GM23338 (cell line): Measurements from ENCODE around the gene CENPP. TPM values are rescaled to one million over a fixed set of nuclear protein-coding genes. Genes with fewer than 3 reads are reported as not detected.

Experiments
- ATAC-seq: fragments of 200-7000 bp; cut with Tn5 transposase; 3 replicates; pipeline ENCODE4 v1.9.1; 2020
- DNase-seq: peaks from one replicate; pipeline ENCODE4 v3.0.0-alpha.2; 2015; ENCODE audit warnings: low spot score
- H2AFZ ChIP-seq: fragments of 200-600 bp; sonication (generic); 2 replicates; pipeline ENCODE4 v1.8.0; 2016; ENCODE audit warnings: antibody characterized with exemption, mild to moderate bottlenecking, moderate library complexity
- H3F3A ChIP-seq: fragments of 200-600 bp; sonication (generic); replicated peaks from 2 replicates; pipeline ENCODE4 v1.8.0; 2017; ENCODE audit warnings: antibody characterized with exemption, mixed run types, low read depth
- H3K27ac ChIP-seq: fragments of 200-600 bp; sonication (generic); 2 replicates; pipeline ENCODE4 v1.6.1; 2016; ENCODE audit warnings: low read depth
- H3K27me3 ChIP-seq: fragments of 200-600 bp; sonication (generic); 2 replicates; pipeline ENCODE4 v1.8.0; 2016; ENCODE audit warnings: mild to moderate bottlenecking, mixed run types, moderate library complexity; ENCODE audit not compliant: insufficient read depth
- H3K36me3 ChIP-seq: fragments of 200-600 bp; sonication (generic); 2 replicates; pipeline ENCODE4 v1.8.0; 2016; ENCODE audit warnings: mild to moderate bottlenecking; ENCODE audit not compliant: insufficient read depth
- H3K4me1 ChIP-seq: fragments of 200-600 bp; sonication (generic); 2 replicates; pipeline ENCODE4 v1.8.0; 2016; ENCODE audit warnings: mild to moderate bottlenecking, moderate library complexity; ENCODE audit not compliant: insufficient read depth
- H3K4me2 ChIP-seq: fragments of 200-600 bp; sonication (generic); 2 replicates; pipeline ENCODE4 v1.7.1; 2017; ENCODE audit warnings: mixed run types
- H3K4me3 ChIP-seq: fragments of 200-600 bp; sonication (generic); 2 replicates; pipeline ENCODE4 v1.6.1; 2016; ENCODE audit warnings: mixed run types
- H3K79me2 ChIP-seq: fragments of 200-600 bp; sonication (generic); replicated peaks from 2 replicates; pipeline ENCODE4 v1.8.0; 2017; ENCODE audit warnings: mild to moderate bottlenecking; ENCODE audit not compliant: insufficient read depth
- H3K9me2 ChIP-seq: fragments of 200-600 bp; sonication (generic); 2 replicates; pipeline ENCODE4 v1.8.0; 2017; ENCODE audit not compliant: insufficient read depth
- H4K20me1 ChIP-seq: fragments of 200-600 bp; sonication (generic); replicated peaks from 2 replicates; pipeline ENCODE4 v1.8.0; 2017; ENCODE audit warnings: mild to moderate bottlenecking; ENCODE audit not compliant: insufficient read depth
- H3K27ac Mint-ChIP-seq: 2 replicates; pipeline ENCODE4 v1.8.0; 2020; ENCODE audit warnings: inconsistent platforms, mild to moderate bottlenecking, moderate library complexity, mixed read lengths
- H3K27me3 Mint-ChIP-seq: 3 replicates; pipeline ENCODE4 v1.8.0; 2022; ENCODE audit warnings: low read depth, mild to moderate bottlenecking, moderate library complexity, mixed read lengths, inconsistent platforms; ENCODE audit not compliant: insufficient read depth, poor library complexity
- H3K36me3 Mint-ChIP-seq: 3 replicates; pipeline ENCODE4 v1.8.0; 2021; ENCODE audit warnings: low read depth, mild to moderate bottlenecking, inconsistent platforms, moderate library complexity, mixed read lengths
- H3K4me1 Mint-ChIP-seq: 3 replicates; pipeline ENCODE4 v1.8.0; 2020; ENCODE audit warnings: mild to moderate bottlenecking, inconsistent platforms, mixed read lengths
- H3K4me3 Mint-ChIP-seq: 3 replicates; pipeline ENCODE4 v1.8.0; 2021; ENCODE audit warnings: moderate library complexity, mild to moderate bottlenecking, inconsistent platforms, mixed read lengths
- H3K9me3 Mint-ChIP-seq: 3 replicates; pipeline ENCODE4 v1.8.0; 2020; ENCODE audit warnings: moderate library complexity, mild to moderate bottlenecking, inconsistent platforms, mixed read lengths
- CREB1 ChIP-seq: fragments of 250-450 bp; sonication (Bioruptor Pico); IDR thresholded peaks from 2 replicates; pipeline ENCODE4 v1.5.0; 2020; ENCODE audit warnings: low read depth, mild to moderate bottlenecking, moderate library complexity
- EZH2 ChIP-seq: fragments of 200-600 bp; sonication (generic); IDR thresholded peaks from one replicate; pipeline ENCODE4 v1.8.0; 2017; ENCODE audit warnings: antibody characterized with exemption, mild to moderate bottlenecking, low read depth; ENCODE audit not compliant: unreplicated experiment
- EZH2phosphoT487 ChIP-seq: fragments of 200-600 bp; sonication (generic); IDR thresholded peaks from one replicate; pipeline ENCODE4 v1.8.1; 2018; ENCODE audit warnings: antibody characterized with exemption; ENCODE audit not compliant: unreplicated experiment
- JUNB ChIP-seq: IDR thresholded peaks from one replicate; pipeline ENCODE4 v1.6.1; 2016; ENCODE audit warnings: antibody characterized with exemption; ENCODE audit not compliant: unreplicated experiment
- NANOG ChIP-seq: IDR thresholded peaks from 2 replicates; pipeline ENCODE4 v1.6.1; 2016; ENCODE audit warnings: antibody characterized with exemption, borderline replicate concordance
- POLR2AphosphoS5 ChIP-seq: IDR thresholded peaks from 2 replicates; pipeline ENCODE4 v1.6.1; 2016; ENCODE audit warnings: antibody characterized with exemption, low read depth
- STAT1 ChIP-seq: IDR thresholded peaks from one replicate; pipeline ENCODE4 v1.6.1; 2016; ENCODE audit warnings: antibody characterized with exemption; ENCODE audit not compliant: unreplicated experiment
- ZNF114 ChIP-seq: fragments of 250-450 bp; sonication (Bioruptor Pico); IDR thresholded peaks from 2 replicates; pipeline ENCODE4 v1.5.0; 2020; ENCODE audit warnings: mild to moderate bottlenecking, moderate library complexity
- ZNF331 ChIP-seq: fragments of 250-450 bp; sonication (Bioruptor Pico); IDR thresholded peaks from 2 replicates; pipeline ENCODE4 v1.5.0; 2020; ENCODE audit warnings: low read depth, mild to moderate bottlenecking, moderate library complexity
- polyA plus RNA-seq: library from polyadenylated mRNA; unstranded; fragments of >200 nt; fragmentation: Nextera tagmentation; extraction: Ambion mirVana; gene quantifications from 2 replicates; pipeline ENCODE4 v1.2.1, GENCODE V29; 2016
- total RNA-seq: library from RNA; depleted of rRNA; stranded (reverse); fragments of >200 nt; shearing (Covaris generic); gene quantifications from 2 replicates; pipeline ENCODE4 v1.2.3, GENCODE V29; 2014
- TF ChIP-seq, protein P1 (sequence below): IDR thresholded peaks from 2 replicates; pipeline ENCODE4 v1.6.1; 2016; ENCODE audit warnings: antibody characterized with exemption
- TF ChIP-seq, protein P2 (sequence below), 2 experiments: fragments of 200-600 bp in 1 of 2; sonication (generic) in 1 of 2; conservative IDR thresholded peaks; 2 replicates each; pipeline versions ENCODE4 v1.5.1 to v1.6.1; 2016 to 2017; ENCODE audit warnings: antibody characterized with exemption in 2 of 2, low read depth in 2 of 2, mild to moderate bottlenecking in 2 of 2, moderate library complexity in 1 of 2
- TF ChIP-seq, protein P3 (sequence below): IDR thresholded peaks from one replicate; pipeline ENCODE4 v1.6.1; 2018; ENCODE audit warnings: antibody characterized with exemption; ENCODE audit not compliant: unreplicated experiment
- TF ChIP-seq, protein P4 (sequence below): fragments of 250-450 bp; sonication (Bioruptor Pico); IDR thresholded peaks from 2 replicates; pipeline ENCODE4 v1.5.0; 2020; ENCODE audit warnings: mild to moderate bottlenecking, moderate library complexity

The CENPP gene
- total and polyA plus RNA-seq, 2 experiments from 2014 or later, result 11.0 to 12.6 TPM

DNA sequence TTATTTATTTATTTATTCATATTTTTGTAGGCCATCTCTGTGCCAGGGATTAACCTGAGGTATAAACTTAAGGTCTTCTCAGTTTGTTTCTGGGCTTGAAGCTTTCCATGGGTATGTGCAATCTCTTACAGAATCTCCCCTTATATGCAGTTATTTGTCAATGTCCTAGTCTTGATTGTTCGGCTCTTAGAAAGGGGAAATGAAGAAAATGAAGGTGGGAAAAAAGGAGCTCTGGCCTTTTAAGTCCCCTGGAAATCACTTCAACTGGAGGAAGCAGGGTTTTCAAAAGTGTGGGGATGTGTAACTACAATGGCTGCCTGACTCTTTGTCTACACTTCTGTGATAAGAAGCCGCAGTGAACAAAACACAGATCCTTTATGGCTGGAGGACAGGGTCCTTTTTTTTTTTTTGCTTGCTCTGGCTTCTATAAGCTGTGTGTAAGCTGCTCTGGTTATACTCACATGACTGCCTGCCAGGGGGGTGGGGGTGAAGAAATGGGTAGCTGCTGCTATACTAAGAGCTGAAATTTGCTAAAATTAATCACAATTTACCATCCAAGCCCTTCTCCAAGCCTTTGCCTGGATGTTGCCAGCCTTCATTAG, 33.7 kb downstream of the CENPP start:
- no peak overlapping the region for H3K27ac ChIP-seq
- H3K27me3 ChIP-seq, result no peaks in the 10 kb centered on the region
- H2AFZ ChIP-seq, result no peak overlapping the region
- H3K27me3 Mint-ChIP-seq, result no peaks in the 10 kb centered on the region
- no peak overlapping the region for H3K4me3 ChIP-seq
- H4K20me1 ChIP-seq, result no peaks in the 10 kb centered on the region
- no peak overlapping the region for H3K27ac Mint-ChIP-seq
- no peak overlapping the region for H3K4me2 ChIP-seq
- no peak for TF ChIP-seq CREB1
- no peak for TF ChIP-seq JUNB
- TF ChIP-seq, protein P1, sequence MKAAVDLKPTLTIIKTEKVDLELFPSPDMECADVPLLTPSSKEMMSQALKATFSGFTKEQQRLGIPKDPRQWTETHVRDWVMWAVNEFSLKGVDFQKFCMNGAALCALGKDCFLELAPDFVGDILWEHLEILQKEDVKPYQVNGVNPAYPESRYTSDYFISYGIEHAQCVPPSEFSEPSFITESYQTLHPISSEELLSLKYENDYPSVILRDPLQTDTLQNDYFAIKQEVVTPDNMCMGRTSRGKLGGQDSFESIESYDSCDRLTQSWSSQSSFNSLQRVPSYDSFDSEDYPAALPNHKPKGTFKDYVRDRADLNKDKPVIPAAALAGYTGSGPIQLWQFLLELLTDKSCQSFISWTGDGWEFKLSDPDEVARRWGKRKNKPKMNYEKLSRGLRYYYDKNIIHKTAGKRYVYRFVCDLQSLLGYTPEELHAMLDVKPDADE, result no peak
- TF ChIP-seq ZNF331 (CRISPR knock-in tag), result no peak
- TF ChIP-seq NANOG, result no peak
- no peak for TF ChIP-seq STAT1
- no peak for TF ChIP-seq POLR2AphosphoS5
- TF ChIP-seq, protein P2, sequence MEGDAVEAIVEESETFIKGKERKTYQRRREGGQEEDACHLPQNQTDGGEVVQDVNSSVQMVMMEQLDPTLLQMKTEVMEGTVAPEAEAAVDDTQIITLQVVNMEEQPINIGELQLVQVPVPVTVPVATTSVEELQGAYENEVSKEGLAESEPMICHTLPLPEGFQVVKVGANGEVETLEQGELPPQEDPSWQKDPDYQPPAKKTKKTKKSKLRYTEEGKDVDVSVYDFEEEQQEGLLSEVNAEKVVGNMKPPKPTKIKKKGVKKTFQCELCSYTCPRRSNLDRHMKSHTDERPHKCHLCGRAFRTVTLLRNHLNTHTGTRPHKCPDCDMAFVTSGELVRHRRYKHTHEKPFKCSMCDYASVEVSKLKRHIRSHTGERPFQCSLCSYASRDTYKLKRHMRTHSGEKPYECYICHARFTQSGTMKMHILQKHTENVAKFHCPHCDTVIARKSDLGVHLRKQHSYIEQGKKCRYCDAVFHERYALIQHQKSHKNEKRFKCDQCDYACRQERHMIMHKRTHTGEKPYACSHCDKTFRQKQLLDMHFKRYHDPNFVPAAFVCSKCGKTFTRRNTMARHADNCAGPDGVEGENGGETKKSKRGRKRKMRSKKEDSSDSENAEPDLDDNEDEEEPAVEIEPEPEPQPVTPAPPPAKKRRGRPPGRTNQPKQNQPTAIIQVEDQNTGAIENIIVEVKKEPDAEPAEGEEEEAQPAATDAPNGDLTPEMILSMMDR (conservative IDR thresholded peaks at IDR 0.05; ENCODE audit: low read depth in 2 of 2), result no peak
- no peak for TF ChIP-seq EZH2phosphoT487
- TF ChIP-seq EZH2, result no peak
- TF ChIP-seq ZNF114 (CRISPR knock-in tag), result no peak
- TF ChIP-seq, protein P3, sequence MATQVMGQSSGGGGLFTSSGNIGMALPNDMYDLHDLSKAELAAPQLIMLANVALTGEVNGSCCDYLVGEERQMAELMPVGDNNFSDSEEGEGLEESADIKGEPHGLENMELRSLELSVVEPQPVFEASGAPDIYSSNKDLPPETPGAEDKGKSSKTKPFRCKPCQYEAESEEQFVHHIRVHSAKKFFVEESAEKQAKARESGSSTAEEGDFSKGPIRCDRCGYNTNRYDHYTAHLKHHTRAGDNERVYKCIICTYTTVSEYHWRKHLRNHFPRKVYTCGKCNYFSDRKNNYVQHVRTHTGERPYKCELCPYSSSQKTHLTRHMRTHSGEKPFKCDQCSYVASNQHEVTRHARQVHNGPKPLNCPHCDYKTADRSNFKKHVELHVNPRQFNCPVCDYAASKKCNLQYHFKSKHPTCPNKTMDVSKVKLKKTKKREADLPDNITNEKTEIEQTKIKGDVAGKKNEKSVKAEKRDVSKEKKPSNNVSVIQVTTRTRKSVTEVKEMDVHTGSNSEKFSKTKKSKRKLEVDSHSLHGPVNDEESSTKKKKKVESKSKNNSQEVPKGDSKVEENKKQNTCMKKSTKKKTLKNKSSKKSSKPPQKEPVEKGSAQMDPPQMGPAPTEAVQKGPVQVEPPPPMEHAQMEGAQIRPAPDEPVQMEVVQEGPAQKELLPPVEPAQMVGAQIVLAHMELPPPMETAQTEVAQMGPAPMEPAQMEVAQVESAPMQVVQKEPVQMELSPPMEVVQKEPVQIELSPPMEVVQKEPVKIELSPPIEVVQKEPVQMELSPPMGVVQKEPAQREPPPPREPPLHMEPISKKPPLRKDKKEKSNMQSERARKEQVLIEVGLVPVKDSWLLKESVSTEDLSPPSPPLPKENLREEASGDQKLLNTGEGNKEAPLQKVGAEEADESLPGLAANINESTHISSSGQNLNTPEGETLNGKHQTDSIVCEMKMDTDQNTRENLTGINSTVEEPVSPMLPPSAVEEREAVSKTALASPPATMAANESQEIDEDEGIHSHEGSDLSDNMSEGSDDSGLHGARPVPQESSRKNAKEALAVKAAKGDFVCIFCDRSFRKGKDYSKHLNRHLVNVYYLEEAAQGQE, result no peak
- TF ChIP-seq, protein P4, sequence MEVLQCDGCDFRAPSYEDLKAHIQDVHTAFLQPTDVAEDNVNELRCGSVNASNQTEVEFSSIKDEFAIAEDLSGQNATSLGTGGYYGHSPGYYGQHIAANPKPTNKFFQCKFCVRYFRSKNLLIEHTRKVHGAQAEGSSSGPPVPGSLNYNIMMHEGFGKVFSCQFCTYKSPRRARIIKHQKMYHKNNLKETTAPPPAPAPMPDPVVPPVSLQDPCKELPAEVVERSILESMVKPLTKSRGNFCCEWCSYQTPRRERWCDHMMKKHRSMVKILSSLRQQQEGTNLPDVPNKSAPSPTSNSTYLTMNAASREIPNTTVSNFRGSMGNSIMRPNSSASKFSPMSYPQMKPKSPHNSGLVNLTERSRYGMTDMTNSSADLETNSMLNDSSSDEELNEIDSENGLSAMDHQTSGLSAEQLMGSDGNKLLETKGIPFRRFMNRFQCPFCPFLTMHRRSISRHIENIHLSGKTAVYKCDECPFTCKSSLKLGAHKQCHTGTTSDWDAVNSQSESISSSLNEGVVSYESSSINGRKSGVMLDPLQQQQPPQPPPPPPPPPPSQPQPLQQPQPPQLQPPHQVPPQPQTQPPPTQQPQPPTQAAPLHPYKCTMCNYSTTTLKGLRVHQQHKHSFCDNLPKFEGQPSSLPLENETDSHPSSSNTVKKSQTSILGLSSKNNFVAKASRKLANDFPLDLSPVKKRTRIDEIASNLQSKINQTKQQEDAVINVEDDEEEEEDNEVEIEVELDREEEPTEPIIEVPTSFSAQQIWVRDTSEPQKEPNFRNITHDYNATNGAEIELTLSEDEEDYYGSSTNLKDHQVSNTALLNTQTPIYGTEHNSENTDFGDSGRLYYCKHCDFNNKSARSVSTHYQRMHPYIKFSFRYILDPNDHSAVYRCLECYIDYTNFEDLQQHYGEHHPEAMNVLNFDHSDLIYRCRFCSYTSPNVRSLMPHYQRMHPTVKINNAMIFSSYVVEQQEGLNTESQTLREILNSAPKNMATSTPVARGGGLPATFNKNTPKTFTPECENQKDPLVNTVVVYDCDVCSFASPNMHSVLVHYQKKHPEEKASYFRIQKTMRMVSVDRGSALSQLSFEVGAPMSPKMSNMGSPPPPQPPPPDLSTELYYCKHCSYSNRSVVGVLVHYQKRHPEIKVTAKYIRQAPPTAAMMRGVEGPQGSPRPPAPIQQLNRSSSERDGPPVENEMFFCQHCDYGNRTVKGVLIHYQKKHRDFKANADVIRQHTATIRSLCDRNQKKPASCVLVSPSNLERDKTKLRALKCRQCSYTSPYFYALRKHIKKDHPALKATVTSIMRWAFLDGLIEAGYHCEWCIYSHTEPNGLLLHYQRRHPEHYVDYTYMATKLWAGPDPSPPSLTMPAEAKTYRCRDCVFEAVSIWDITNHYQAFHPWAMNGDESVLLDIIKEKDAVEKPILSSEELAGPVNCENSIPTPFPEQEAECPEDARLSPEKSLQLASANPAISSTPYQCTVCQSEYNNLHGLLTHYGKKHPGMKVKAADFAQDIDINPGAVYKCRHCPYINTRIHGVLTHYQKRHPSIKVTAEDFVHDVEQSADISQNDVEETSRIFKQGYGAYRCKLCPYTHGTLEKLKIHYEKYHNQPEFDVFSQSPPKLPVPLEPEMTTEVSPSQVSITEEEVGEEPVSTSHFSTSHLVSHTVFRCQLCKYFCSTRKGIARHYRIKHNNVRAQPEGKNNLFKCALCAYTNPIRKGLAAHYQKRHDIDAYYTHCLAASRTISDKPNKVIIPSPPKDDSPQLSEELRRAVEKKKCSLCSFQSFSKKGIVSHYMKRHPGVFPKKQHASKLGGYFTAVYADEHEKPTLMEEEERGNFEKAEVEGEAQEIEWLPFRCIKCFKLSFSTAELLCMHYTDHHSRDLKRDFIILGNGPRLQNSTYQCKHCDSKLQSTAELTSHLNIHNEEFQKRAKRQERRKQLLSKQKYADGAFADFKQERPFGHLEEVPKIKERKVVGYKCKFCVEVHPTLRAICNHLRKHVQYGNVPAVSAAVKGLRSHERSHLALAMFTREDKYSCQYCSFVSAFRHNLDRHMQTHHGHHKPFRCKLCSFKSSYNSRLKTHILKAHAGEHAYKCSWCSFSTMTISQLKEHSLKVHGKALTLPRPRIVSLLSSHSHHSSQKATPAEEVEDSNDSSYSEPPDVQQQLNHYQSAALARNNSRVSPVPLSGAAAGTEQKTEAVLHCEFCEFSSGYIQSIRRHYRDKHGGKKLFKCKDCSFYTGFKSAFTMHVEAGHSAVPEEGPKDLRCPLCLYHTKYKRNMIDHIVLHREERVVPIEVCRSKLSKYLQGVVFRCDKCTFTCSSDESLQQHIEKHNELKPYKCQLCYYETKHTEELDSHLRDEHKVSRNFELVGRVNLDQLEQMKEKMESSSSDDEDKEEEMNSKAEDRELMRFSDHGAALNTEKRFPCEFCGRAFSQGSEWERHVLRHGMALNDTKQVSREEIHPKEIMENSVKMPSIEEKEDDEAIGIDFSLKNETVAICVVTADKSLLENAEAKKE (CRISPR knock-in tag), result no peak
- no peak for DNase-seq
- H3K4me3 Mint-ChIP-seq, result no peak overlapping the region
- no peak for ATAC-seq
- H3K4me1 Mint-ChIP-seq, result no peaks in the 10 kb centered on the region
- H3K36me3 Mint-ChIP-seq, result peaks cover 30% of the 10 kb centered on the region
- no peaks in the 10 kb centered on the region for H3F3A ChIP-seq
- no peaks in the 10 kb centered on the region; the same call in 1 of the 2 replicates for H3K9me2 ChIP-seq
- H3K9me3 Mint-ChIP-seq, result peaks cover 19% of the 10 kb centered on the region
- H3K79me2 ChIP-seq, result no peaks in the 10 kb centered on the region
- no peaks in the 10 kb centered on the region; the same call in 1 of the 2 replicates for H3K36me3 ChIP-seq
- no peaks in the 10 kb centered on the region for H3K4me1 ChIP-seq
